ENCODE results near the gene ZCCHC17.

- TF ChIP-seq ARNT (IDR thresholded peaks at IDR 0.05) (no peak), FOXA1 (IDR thresholded peaks at IDR 0.05) (no peak), CTBP1 (IDR thresholded peaks at IDR 0.05; ENCODE audit: borderline replicate concordance) (no peak), TARDBP (IDR thresholded peaks at IDR 0.05) (no peak)
Observed at GRCh38 chr1:31387612-31388011, 90.8 kb downstream of the ZCCHC17 start.

Measured in HEK293T (cell line).